Activated T-helper 2 cell treated with anti-CD3 and anti-CD28 coated beads, Interferon-gamma antibody, Interleukin-2, Interleukin-4, amounts not matched to agents 10 μg/mL and 5 μg/mL and 100 μg/mL, durations not matched to agents 14 hours and 24 hours and 36 hours (primary cell): ENCODE data around the gene TBC1D10A. TPM values are rescaled to one million over a fixed set of nuclear protein-coding genes. Genes with fewer than 3 reads are reported as not detected.

ENCODE experiments used
- DNase-seq: peaks from one replicate; pipeline ENCODE4 v3.0.0; 2021; ENCODE audit warnings: low spot score
- H3K27ac Mint-ChIP-seq: one replicate; pipeline ENCODE4 v1.8.0; 2021; ENCODE audit warnings: mixed read lengths
- H3K27me3 Mint-ChIP-seq: one replicate; pipeline ENCODE4 v1.8.0; 2021; ENCODE audit warnings: low read depth, mixed read lengths
- H3K36me3 Mint-ChIP-seq: one replicate; pipeline ENCODE4 v1.8.0; 2021; ENCODE audit warnings: low read depth, mixed read lengths
- H3K4me1 Mint-ChIP-seq: one replicate; pipeline ENCODE4 v1.8.0; 2021; ENCODE audit warnings: low read depth, mixed read lengths
- H3K4me3 Mint-ChIP-seq: one replicate; pipeline ENCODE4 v1.8.0; 2021; ENCODE audit warnings: low read depth, mild to moderate bottlenecking, moderate library complexity, mixed read lengths
- H3K9me3 Mint-ChIP-seq: one replicate; pipeline ENCODE4 v1.8.0; 2021; ENCODE audit warnings: mixed read lengths
- intact Hi-C: fragments of 100-400 bp; cut with micrococcal nuclease; formaldehyde crosslinking; loops from one replicate; pipeline ENCODE4 v1.15.1; 2023
- total RNA-seq: library from RNA; stranded (reverse); gene quantifications from 2 replicates; pipeline ENCODE4 v1.2.3, GENCODE V29; 2022

TBC1D10A gene
- total RNA-seq, 1 donor from 2014 or later = 26.8 TPM

GRCh38 chr22:30272781-30273601 lies 53.8 kb downstream of the TBC1D10A start:
- Mint-ChIP-seq H3K9me3 (no peaks in the 10 kb centered on the region), H3K4me3 (no peak overlapping the region), H3K4me1 (peaks cover 68% of the 10 kb centered on the region), H3K36me3 (peaks cover 73% of the 10 kb centered on the region), H3K27me3 (no peaks in the 10 kb centered on the region), H3K27ac (peak overlapping the region; percentile 11)
- intact Hi-C loops = no loop called here
- DNase-seq = no peak

- no peaks in the 10 kb centered on the region for H3K27me3 Mint-ChIP-seq
- H3K4me1 Mint-ChIP-seq = peaks cover 53% of the 10 kb centered on the region
- DNase-seq = no peak
- peak overlapping the region; percentile 14 for H3K27ac Mint-ChIP-seq
- no peak overlapping the region for H3K4me3 Mint-ChIP-seq
- intact Hi-C loops = no loop called here
- peaks cover 86% of the 10 kb centered on the region for H3K36me3 Mint-ChIP-seq
- H3K9me3 Mint-ChIP-seq = no peaks in the 10 kb centered on the region
These were observed 55.9 kb downstream of the TBC1D10A start for GRCh38 chr22:30270832-30271231.

DNA sequence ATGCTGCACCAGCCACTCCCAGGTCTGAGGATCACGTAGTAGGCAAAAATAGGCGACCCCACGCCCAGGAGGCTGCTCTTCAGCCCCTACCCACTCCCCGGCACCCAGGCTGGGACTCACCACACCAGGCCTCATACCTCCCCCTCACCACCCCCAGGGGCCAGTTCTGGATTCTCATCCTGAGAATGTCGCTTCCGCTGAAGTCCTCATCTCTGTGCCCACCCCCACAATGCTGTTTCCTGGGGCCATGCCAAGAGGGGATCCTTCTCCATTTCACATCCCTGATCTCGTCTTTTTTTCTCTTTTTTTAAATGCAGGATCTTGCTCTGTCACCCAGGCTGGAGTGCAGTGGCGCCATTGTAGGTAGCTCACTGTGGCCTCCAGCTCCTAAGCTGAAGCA lies 58.4 kb downstream of the TBC1D10A start:
- Mint-ChIP-seq H3K27ac (peak overlapping the region; percentile 99), H3K27me3 (no peaks in the 10 kb centered on the region), H3K36me3 (peaks cover 88% of the 10 kb centered on the region), H3K9me3 (no peaks in the 10 kb centered on the region), H3K4me1 (peaks cover 41% of the 10 kb centered on the region), H3K4me3 (peak overlapping the region; percentile 96)
- DNase-seq = no peak
- intact Hi-C loops = loop anchor here (5.0 to 10.0 kb wide), 4 partner anchors 46 to 696 kb away; partner anchors contain the start of genes MORC2, NF2 and TUG1

DNA sequence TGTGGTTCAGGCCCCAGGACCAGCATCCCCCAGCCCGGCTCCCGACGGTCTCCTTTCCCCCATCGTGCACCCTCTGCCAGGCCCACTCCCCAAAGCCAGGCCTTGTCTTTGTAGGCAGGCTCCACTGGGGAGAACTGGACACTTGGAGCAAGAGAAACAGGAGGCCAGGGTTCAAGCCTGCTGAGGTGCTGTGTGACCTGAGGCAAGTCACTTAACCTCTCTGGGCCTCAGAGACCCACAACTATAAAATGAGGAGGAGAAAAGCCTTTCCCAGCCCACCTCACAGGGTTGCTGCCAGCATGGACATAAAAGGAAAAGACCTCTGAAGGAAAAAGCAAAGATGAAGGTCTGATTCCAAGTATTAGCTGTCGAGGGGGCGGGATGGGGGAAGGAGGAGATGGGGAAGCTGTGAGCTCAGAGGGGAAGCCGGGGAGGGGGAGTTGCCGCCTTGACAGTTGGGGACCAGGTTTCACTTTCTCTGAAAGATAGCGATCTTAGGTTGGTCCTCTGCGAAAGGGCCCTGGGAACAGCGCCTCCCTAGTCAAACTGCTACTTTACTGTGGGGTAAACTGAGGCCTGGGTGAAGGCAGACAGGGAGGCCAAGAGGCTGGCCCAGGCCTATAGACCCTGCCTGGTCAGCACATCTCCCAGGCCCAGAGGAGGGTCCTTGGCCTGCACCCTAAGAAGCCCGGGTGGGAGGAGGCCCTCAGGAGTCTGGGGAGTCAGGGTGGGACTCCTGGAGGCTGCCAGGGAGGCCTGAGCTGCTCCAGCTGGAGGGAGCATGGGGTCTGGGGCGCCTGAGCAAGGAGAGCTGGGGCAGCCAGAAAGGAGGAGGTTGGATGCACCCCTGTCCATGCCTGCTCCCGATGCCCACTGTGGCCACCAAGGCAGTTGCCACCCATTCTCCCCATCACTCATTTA lies 59.1 kb downstream of the TBC1D10A start:
- DNase-seq = peak; percentile 72
- intact Hi-C loops = loop anchor here (1.0 to 10.0 kb wide), 6 partner anchors 20 to 697 kb away; partner anchors contain the start of genes LIF, MORC2, NF2 and TUG1
- Mint-ChIP-seq H3K9me3 (no peaks in the 10 kb centered on the region), H3K27ac (peak overlapping the region; percentile 99), H3K4me1 (peaks cover 41% of the 10 kb centered on the region), H3K4me3 (peak overlapping the region; percentile 96), H3K36me3 (peaks cover 88% of the 10 kb centered on the region), H3K27me3 (no peaks in the 10 kb centered on the region)

GRCh38 chr22:30266445-30267381 lies 60.0 kb downstream of the TBC1D10A start, which contains the start of gene OSM:
Gene OSM (minus strand): TSS chr22:30266851. CDS start chr22:30266799, 52 bp downstream.
- Mint-ChIP-seq H3K4me1 (peaks cover 47% of the 10 kb centered on the region), H3K9me3 (no peaks in the 10 kb centered on the region), H3K27ac (peak within 1 kb of the TSS; percentile 99), H3K36me3 (peaks cover 94% of the 10 kb centered on the region), H3K4me3 (peak within 1 kb of the TSS; percentile 96), H3K27me3 (no peaks in the 10 kb centered on the region)
- DNase-seq = peak; percentile 75
- intact Hi-C loops = loop anchor here (1.0 to 10.0 kb wide), 6 partner anchors 20 to 698 kb away; partner anchors contain the start of genes LIF, MORC2, NF2 and TUG1

GRCh38 chr22:30265823-30266444 lies 60.8 kb downstream of the TBC1D10A start:
- H3K27me3 Mint-ChIP-seq = no peaks in the 10 kb centered on the region

DNA sequence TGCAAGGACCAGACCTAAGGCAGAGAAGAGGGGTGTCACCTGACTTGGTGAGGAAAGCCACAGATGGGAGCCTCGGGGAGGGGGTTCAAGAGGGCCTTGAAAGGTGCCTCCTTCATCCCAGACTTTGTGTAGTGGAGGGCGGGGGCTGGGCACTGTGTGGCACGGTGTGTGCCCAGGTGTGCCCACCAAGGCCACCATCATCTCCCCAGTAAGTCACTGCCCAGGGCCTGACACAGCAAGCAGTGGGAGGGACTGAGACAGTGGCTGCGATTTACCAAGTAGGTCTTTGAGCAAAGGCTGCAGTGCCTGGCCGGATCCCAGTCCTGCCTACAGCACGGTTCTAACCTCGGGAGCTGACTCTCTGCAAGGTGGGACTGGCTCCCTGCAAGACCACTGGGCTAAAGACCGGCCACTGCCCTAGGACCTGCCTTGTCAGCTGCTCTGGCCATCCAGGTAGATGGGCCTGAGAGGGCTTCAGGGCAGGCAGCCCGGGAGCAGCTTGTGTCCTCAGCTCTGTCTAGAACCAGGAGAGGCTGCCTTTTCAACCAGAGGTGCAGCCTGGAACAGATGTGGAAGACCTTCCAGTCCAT lies 61.5 kb downstream of the TBC1D10A start:
- no peaks in the 10 kb centered on the region for H3K9me3 Mint-ChIP-seq
- H3K4me3 Mint-ChIP-seq = peak overlapping the region; percentile 96
- intact Hi-C loops = loop anchor here (5.0 to 10.0 kb wide), 4 partner anchors 50 to 700 kb away; partner anchors contain the start of genes MORC2, NF2 and TUG1
- no peaks in the 10 kb centered on the region for H3K27me3 Mint-ChIP-seq
- DNase-seq = no peak
- peaks cover 44% of the 10 kb centered on the region for H3K4me1 Mint-ChIP-seq
- peaks cover 85% of the 10 kb centered on the region for H3K36me3 Mint-ChIP-seq
- H3K27ac Mint-ChIP-seq = peak overlapping the region; percentile 99

More at GRCh38 chr22:30265823-30266444, 60.8 kb downstream of the TBC1D10A start:
- DNase-seq = peak; percentile 76
- peak overlapping the region; percentile 99 for H3K27ac Mint-ChIP-seq
- peak overlapping the region; percentile 96 for H3K4me3 Mint-ChIP-seq
- peaks cover 89% of the 10 kb centered on the region for H3K36me3 Mint-ChIP-seq
- H3K4me1 Mint-ChIP-seq = peaks cover 44% of the 10 kb centered on the region
- H3K9me3 Mint-ChIP-seq = no peaks in the 10 kb centered on the region
- intact Hi-C loops = loop anchor here (2.0 to 10.0 kb wide), 5 partner anchors 19 to 699 kb away; partner anchors contain the start of genes LIF, MORC2, NF2 and TUG1

GRCh38 chr22:30263883-30264282 lies 62.9 kb downstream of the TBC1D10A start:
- no peaks in the 10 kb centered on the region for H3K9me3 Mint-ChIP-seq
- intact Hi-C loops = loop anchor here (1.0 to 10.0 kb wide), 4 partner anchors 23 to 701 kb away; partner anchors contain the start of genes MORC2, RNF215 and TUG1
- H3K27me3 Mint-ChIP-seq = no peaks in the 10 kb centered on the region
- no peak for DNase-seq
- peaks cover 72% of the 10 kb centered on the region for H3K36me3 Mint-ChIP-seq
- H3K4me1 Mint-ChIP-seq = peaks cover 38% of the 10 kb centered on the region
- H3K27ac Mint-ChIP-seq = no peak overlapping the region
- H3K4me3 Mint-ChIP-seq = peak overlapping the region; percentile 96

DNA sequence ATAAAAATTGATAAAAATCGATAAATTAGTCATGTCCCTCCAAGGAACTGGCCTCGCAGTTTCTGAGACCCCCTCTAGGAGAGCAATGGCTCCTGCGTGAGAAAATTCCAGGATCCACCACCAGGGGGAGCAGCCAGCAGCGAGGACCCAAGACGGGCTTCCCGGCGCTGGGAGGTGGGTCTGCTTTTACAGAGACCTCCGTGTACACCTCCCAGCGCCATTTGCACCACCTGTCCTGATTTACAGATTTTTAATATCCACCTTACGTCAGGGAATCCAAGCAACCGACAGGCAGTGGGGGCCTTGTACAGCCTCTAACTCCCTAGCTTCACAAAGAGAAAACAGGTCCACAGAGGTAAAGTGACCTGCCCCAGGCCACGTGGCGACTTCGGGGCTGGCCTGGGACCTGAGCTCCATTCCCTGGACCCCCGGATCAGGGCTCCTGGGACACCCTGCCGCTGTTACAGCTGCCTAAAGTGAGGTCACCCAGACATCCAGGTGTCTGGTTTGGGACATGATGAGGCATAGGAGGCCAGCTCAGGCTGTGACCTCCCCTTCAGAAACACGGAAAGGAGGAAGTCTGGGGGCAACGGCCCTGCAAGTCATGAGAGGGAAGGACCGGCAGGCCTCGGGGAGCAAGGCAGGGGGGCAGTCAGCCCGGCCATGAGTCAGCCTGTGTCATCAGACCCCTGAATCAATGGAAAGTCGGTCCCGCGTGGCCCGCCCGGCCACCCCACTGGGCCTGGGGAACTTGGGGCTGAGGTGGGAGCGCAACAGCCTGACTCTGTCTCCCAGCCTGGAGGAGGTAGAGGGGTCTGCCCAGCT lies 63.6 kb downstream of the TBC1D10A start:
- Mint-ChIP-seq H3K27ac (peak overlapping the region; percentile 77), H3K4me3 (peak overlapping the region; percentile 96), H3K4me1 (peaks cover 32% of the 10 kb centered on the region), H3K9me3 (no peaks in the 10 kb centered on the region), H3K27me3 (no peaks in the 10 kb centered on the region), H3K36me3 (peaks cover 64% of the 10 kb centered on the region)
- DNase-seq = peak; percentile 69
- intact Hi-C loops = loop anchor here (1.0 to 10.0 kb wide), 4 partner anchors 24 to 702 kb away; partner anchors contain the start of genes MORC2, RNF215 and TUG1

GRCh38 chr22:30262112-30262511 lies 64.6 kb downstream of the TBC1D10A start:
- intact Hi-C loops = loop anchor here (2.0 to 10.0 kb wide), 3 partner anchors 53 to 703 kb away; partner anchors contain the start of genes MORC2, RNF215 and TUG1
- DNase-seq = no peak
- peak overlapping the region; percentile 79 for H3K27ac Mint-ChIP-seq
- peaks cover 32% of the 10 kb centered on the region for H3K4me1 Mint-ChIP-seq
- H3K4me3 Mint-ChIP-seq = peak overlapping the region; percentile 76
- H3K9me3 Mint-ChIP-seq = no peaks in the 10 kb centered on the region
- H3K27me3 Mint-ChIP-seq = no peaks in the 10 kb centered on the region
- H3K36me3 Mint-ChIP-seq = peaks cover 54% of the 10 kb centered on the region
